ENCODE measurements around the gene MMAA. TPM values are rescaled to one million over a fixed set of nuclear protein-coding genes. Genes with fewer than 3 reads are reported as not detected.

MMAA gene
- total RNA-seq, 2 donors from 2014 or later, result 18.8 to 19.9 TPM

Other genes with a start within 250 kb of the MMAA start
- 10 to 100 TPM in 1 of 2 donors, 1 to 10 TPM in 1; 2.5 to 12.4 TPM for gene SMAD1, start 137.5 kb upstream of the MMAA start, total RNA-seq
- gene C4orf51, start 60.8 kb downstream of the MMAA start, total RNA-seq, result not detected

Measured in activated T-helper 17 cell treated with anti-CD3 and anti-CD28 coated beads, Interleukin-2, amount 50 U/mL, for 72 hours (primary cell).